Measurements from ENCODE around the gene IFNA8.
A peak's percentile ranks its signal among the peaks of the same experiment; 100 is the strongest.
"Not testable (repeated sequence)": the region's sequence is repeated elsewhere in the genome, so short reads cannot be mapped to it uniquely, and the experiment has no call there.

The IFNA8 gene

GRCh38 chr9:21440139-21440538, 31.2 kb downstream of the IFNA8 start, which contains the start of gene IFNA1:
Gene IFNA1, plus strand, starts transcription at chr9:21440439. Its CDS starts 69 bp downstream, at chr9:21440508.
- Histone ChIP-seq H3K9me3 (replicated peaks in 1 of 11) (peaks cover 0 to 7% (median 0%) of the 10 kb centered on the region in 11 experiments; a peak in 2 of 22 replicates), H3K4me1 (peaks cover 10 to 18% (median 15%) of the 10 kb centered on the region in 10 experiments), H3K27ac (no peak within 1 kb of the TSS), H3K4me3 (no peak within 1 kb of the TSS), H3K27me3 (peaks cover 0 to 49% (median 0%) of the 10 kb centered on the region in 11 experiments; a peak in 4 of 22 replicates), H3K4me2 (no peak within 1 kb of the TSS), H3K36me3 (no peaks in the 10 kb centered on the region), H3K9ac (no peak within 1 kb of the TSS), H4K20me1 (no peaks in the 10 kb centered on the region)
- no peak for TF ChIP-seq Cebpa-rat (IDR thresholded peaks at IDR 0.05)

GRCh38 chr9:21443849-21444625, 35.1 kb downstream of the IFNA8 start:
- no peak overlapping the region for H3K9ac ChIP-seq
- peak overlapping the region; percentile 43 to 80 (median 66) for H3K4me2 ChIP-seq
- no peaks in the 10 kb centered on the region for H3K36me3 ChIP-seq
- no peak overlapping the region for H3K27ac ChIP-seq
- no peak overlapping the region for H3K4me3 ChIP-seq
- TF ChIP-seq Cebpa-rat (IDR thresholded peaks at IDR 0.05): peak in 9 of 11 experiments; percentile 42 to 86 (median 75); a peak in 15 of 22 replicates
- H3K4me1 ChIP-seq: peaks cover 10 to 18% (median 15%) of the 10 kb centered on the region in 10 experiments
- no peaks in the 10 kb centered on the region for H4K20me1 ChIP-seq
- peaks cover 0 to 7% (median 0%) of the 10 kb centered on the region in 11 experiments; a peak in 2 of 22 replicates for H3K9me3 ChIP-seq (replicated peaks in 1 of 11)
- peaks cover 0 to 50% (median 0%) of the 10 kb centered on the region in 11 experiments; a peak in 4 of 22 replicates for H3K27me3 ChIP-seq

GRCh38 chr9:21449312-21449711, 40.4 kb downstream of the IFNA8 start:
- Histone ChIP-seq H3K4me1 (peaks cover 5 to 15% (median 9%) of the 10 kb centered on the region in 10 experiments), H3K27me3 (peaks cover 0 to 72% (median 0%) of the 10 kb centered on the region in 11 experiments; a peak in 4 of 22 replicates)
- H4K20me1 ChIP-seq; H3K27ac ChIP-seq; H3K4me3 ChIP-seq; H3K9ac ChIP-seq; H3K4me2 ChIP-seq; H3K9me3 ChIP-seq (replicated peaks in 1 of 11); H3K36me3 ChIP-seq: not testable (repeated sequence)

GRCh38 chr9:21450733-21451394, 41.9 kb downstream of the IFNA8 start:
- no peak for TF ChIP-seq Cebpa-rat (IDR thresholded peaks at IDR 0.05)
- Histone ChIP-seq H3K4me1 (peaks cover 0 to 15% (median 2%) of the 10 kb centered on the region in 10 experiments; a peak in 9 of 20 replicates), H3K4me2 (no peak overlapping the region), H3K4me3 (no peak overlapping the region), H3K27me3 (peaks cover 0 to 67% (median 0%) of the 10 kb centered on the region in 11 experiments; a peak in 4 of 22 replicates), H3K36me3 (no peaks in the 10 kb centered on the region), H4K20me1 (no peaks in the 10 kb centered on the region), H3K27ac (no peak overlapping the region), H3K9ac (no peak overlapping the region), H3K9me3 (replicated peaks in 1 of 11) (no peaks in the 10 kb centered on the region)

GRCh38 chr9:21452681-21453080, 43.8 kb downstream of the IFNA8 start:
- 0 out of 22 replicates have a peak overlapping the region, but pooled peaks of 1 of the 11 experiments have one; percentile 19 for H3K4me2 ChIP-seq
- no peak overlapping the region for H3K27ac ChIP-seq
- no peak for TF ChIP-seq Cebpa-rat (IDR thresholded peaks at IDR 0.05)
- H3K27me3 ChIP-seq: peaks cover 0 to 49% (median 0%) of the 10 kb centered on the region in 11 experiments; a peak in 4 of 22 replicates
- H3K4me1 ChIP-seq: peaks cover 0 to 15% (median 2%) of the 10 kb centered on the region in 10 experiments; a peak in 9 of 20 replicates
- no peaks in the 10 kb centered on the region for H3K9me3 ChIP-seq (replicated peaks in 1 of 11)
- H4K20me1 ChIP-seq: no peaks in the 10 kb centered on the region
- no peak overlapping the region for H3K9ac ChIP-seq
- no peak overlapping the region for H3K4me3 ChIP-seq
- H3K36me3 ChIP-seq: no peaks in the 10 kb centered on the region

- Histone ChIP-seq H3K9ac (no peak overlapping the region), H3K9me3 (replicated peaks in 1 of 11) (peaks cover 0 to 6% (median 0%) of the 10 kb centered on the region in 11 experiments; a peak in 2 of 22 replicates), H3K27me3 (peaks cover 0 to 34% (median 0%) of the 10 kb centered on the region in 11 experiments; a peak in 4 of 22 replicates), H3K4me2 (peak overlapping the region in 4 of 11 experiments; percentile 4 to 43 (median 22); a peak in 7 of 22 replicates), H3K27ac (no peak overlapping the region), H3K36me3 (no peaks in the 10 kb centered on the region), H3K4me3 (no peak overlapping the region), H3K4me1 (peaks cover 0 to 15% (median 2%) of the 10 kb centered on the region in 10 experiments; a peak in 9 of 20 replicates), H4K20me1 (no peaks in the 10 kb centered on the region)
- TF ChIP-seq Cebpa-rat (IDR thresholded peaks at IDR 0.05): no peak
Observed at GRCh38 chr9:21454149-21454548, 45.2 kb downstream of the IFNA8 start.

- Histone ChIP-seq H3K27me3 (peaks cover 0 to 24% (median 0%) of the 10 kb centered on the region in 11 experiments; a peak in 4 of 22 replicates), H3K9me3 (replicated peaks in 1 of 11) (peaks cover 0 to 6% (median 0%) of the 10 kb centered on the region in 11 experiments; a peak in 2 of 22 replicates), H3K27ac (no peak overlapping the region), H3K4me2 (no peak overlapping the region), H3K36me3 (no peaks in the 10 kb centered on the region), H3K4me1 (peaks cover 0 to 15% (median 2%) of the 10 kb centered on the region in 10 experiments; a peak in 9 of 20 replicates), H3K9ac (no peak overlapping the region), H3K4me3 (no peak overlapping the region), H4K20me1 (no peaks in the 10 kb centered on the region)
- TF ChIP-seq Cebpa-rat (IDR thresholded peaks at IDR 0.05): no peak
Observed at GRCh38 chr9:21455320-21455719, 46.4 kb downstream of the IFNA8 start.

Measured in BLaER1 treated with 17β-estradiol and CSF1 and Interleukin-3, amounts not matched to agents 10 nM and 100 nM (cell line).